CD14-positive monocyte (primary cell): ENCODE data around the gene LRRC4C. TPM values are rescaled to one million over a fixed set of nuclear protein-coding genes. Genes with fewer than 3 reads are reported as not detected.

Source experiments
- DNase-seq, 3 donors: peaks; one replicate each; pipeline ENCODE4 v3.0.0-alpha.2; 2011 to 2022
- H2AFZ ChIP-seq: 2 replicates; pipeline ENCODE4 v1.6.0; 2012; ENCODE audit warnings: mild to moderate bottlenecking, low read depth, low read length, inconsistent platforms; ENCODE audit not compliant: insufficient read depth, poor library complexity, severe bottlenecking
- H3K27ac ChIP-seq, 2 donors: 1 replicate in 1 of 2; 2 replicates in 1 of 2; pipeline ENCODE4 v1.5.1; 2012 to 2013; ENCODE audit warnings: low read length in 2 of 2, control low read depth in 1 of 2, inconsistent platforms in 1 of 2, low read depth in 1 of 2, mild to moderate bottlenecking in 1 of 2
- H3K27me3 ChIP-seq, 2 donors: one replicate each; pipeline versions ENCODE4 v1.6.0 to v1.6.1; 2011 to 2013; ENCODE audit warnings: low read length in 2 of 2; ENCODE audit not compliant: control insufficient read depth in 2 of 2, insufficient read depth in 2 of 2
- H3K36me3 ChIP-seq, 2 donors: replicated peaks in 1 of 2; 1 replicate in 1 of 2; 2 replicates in 1 of 2; pipeline versions ENCODE4 v1.5.1 to v1.6.1; 2012 to 2013; ENCODE audit warnings: low read length in 2 of 2, control low read depth in 1 of 2, inconsistent platforms in 1 of 2, mild to moderate bottlenecking in 1 of 2; ENCODE audit not compliant: insufficient read depth in 2 of 2, control insufficient read depth in 1 of 2
- H3K4me1 ChIP-seq, 2 donors: 1 replicate in 1 of 2; 2 replicates in 1 of 2; pipeline versions ENCODE4 v1.5.1 to v1.6.1; 2012 to 2013; ENCODE audit warnings: low read length in 2 of 2, control low read depth in 1 of 2, inconsistent platforms in 1 of 2, mild to moderate bottlenecking in 1 of 2, moderate library complexity in 1 of 2; ENCODE audit not compliant: insufficient read depth in 2 of 2, control insufficient read depth in 1 of 2
- H3K4me2 ChIP-seq: replicated peaks from 2 replicates; pipeline ENCODE3; 2012; ENCODE audit warnings: low read length, moderate library complexity, mild to moderate bottlenecking; ENCODE audit not compliant: poor library complexity, severe bottlenecking; ENCODE audit errors: extremely low read depth
- H3K4me3 ChIP-seq, 3 experiments: fragments of 200-600 bp in 1 of 3; sonication (generic) in 1 of 3; replicated peaks in 1 of 3; 1 replicate in 2 of 3; 2 replicates in 1 of 3; pipeline ENCODE4 v1.5.1; 2011 to 2013; ENCODE audit warnings: low read length in 3 of 3, mild to moderate bottlenecking in 3 of 3, control low read depth in 2 of 3, low read depth in 2 of 3, inconsistent platforms in 1 of 3, moderate library complexity in 1 of 3
- H3K79me2 ChIP-seq: 2 replicates; pipeline ENCODE4 v1.6.0; 2012; ENCODE audit warnings: mild to moderate bottlenecking, control low read depth, inconsistent platforms, low read length, moderate library complexity; ENCODE audit not compliant: insufficient read depth
- H3K9ac ChIP-seq: 2 replicates; pipeline ENCODE4 v1.6.0; 2017; ENCODE audit warnings: low read length, mild to moderate bottlenecking; ENCODE audit not compliant: insufficient read depth, poor library complexity, severe bottlenecking
- H3K9me3 ChIP-seq, 2 donors: replicated peaks in 1 of 2; 1 replicate in 1 of 2; 2 replicates in 1 of 2; pipeline versions ENCODE4 v1.5.1 to v1.6.1; 2012 to 2013; ENCODE audit warnings: low read length in 2 of 2, control low read depth in 1 of 2; ENCODE audit not compliant: control insufficient read depth in 1 of 2, insufficient read depth in 1 of 2
- H4K20me1 ChIP-seq: 2 replicates; pipeline ENCODE4 v1.6.0; 2012; ENCODE audit warnings: mild to moderate bottlenecking, low read length, control low read depth, moderate library complexity; ENCODE audit not compliant: insufficient read depth
- H3K27ac Mint-ChIP-seq, 7 donors: one replicate each; pipeline ENCODE4 v1.8.0; 2020; ENCODE audit warnings: mild to moderate bottlenecking in 7 of 7, mixed read lengths in 7 of 7, moderate library complexity in 6 of 7, inconsistent platforms in 2 of 7
- H3K27me3 Mint-ChIP-seq, 3 donors: one replicate each; pipeline ENCODE4 v1.8.0; 2021 to 2022; ENCODE audit warnings: low read depth in 3 of 3, mild to moderate bottlenecking in 3 of 3, mixed read lengths in 3 of 3, moderate library complexity in 3 of 3, inconsistent platforms in 1 of 3
- H3K36me3 Mint-ChIP-seq, 2 donors: one replicate each; pipeline ENCODE4 v1.8.0; 2020; ENCODE audit warnings: mixed read lengths in 2 of 2, inconsistent platforms in 1 of 2, mild to moderate bottlenecking in 1 of 2
- H3K4me1 Mint-ChIP-seq: one replicate; pipeline ENCODE4 v1.8.0; 2020; ENCODE audit warnings: mild to moderate bottlenecking, mixed read lengths
- H3K4me3 Mint-ChIP-seq, 2 donors: one replicate each; pipeline ENCODE4 v1.8.0; 2020; ENCODE audit warnings: mild to moderate bottlenecking in 2 of 2, mixed read lengths in 2 of 2, moderate library complexity in 1 of 2
- H3K9me3 Mint-ChIP-seq, 7 donors: one replicate each; pipeline ENCODE4 v1.8.0; 2020 to 2022; ENCODE audit warnings: mixed read lengths in 7 of 7, mild to moderate bottlenecking in 6 of 7, moderate library complexity in 6 of 7, inconsistent platforms in 2 of 7
- CTCF ChIP-seq: fragments of 200-600 bp; IDR thresholded peaks from one replicate; pipeline ENCODE4 v1.8.0; 2022; ENCODE audit warnings: antibody characterized with exemption, mild to moderate bottlenecking
- WGBS: methylation state at CpG from one replicate; pipeline ENCODE4 v1.1.5; 2013; ENCODE audit warnings: missing lambda C conversion rate; ENCODE audit not compliant: insufficient coverage; 5-methylcytosine and 5-hydroxymethylcytosine counted together
- intact Hi-C, 2 donors: fragments of 100-400 bp; cut with micrococcal nuclease; formaldehyde crosslinking; loops; one replicate each; pipeline versions ENCODE4 v1.15.0 to v1.15.1; 2023
- polyA plus RNA-seq, 3 donors: library from polyadenylated mRNA; depleted of rRNA in 1 of 3; unstranded in 2 of 3; stranded (reverse) in 1 of 3; fragments of 300-500 nt in 2 of 3; fragments of >200 nt in 1 of 3; fragmentation: Illumina TruSeq in 2 of 3; gene quantifications; 1 replicate in 2 of 3; 2 replicates in 1 of 3; pipeline ENCODE4 v1.2.3, GENCODE V29; 2012 to 2021

LRRC4C gene
- polyA plus RNA-seq, 3 donors = not detected

- H3K4me1 ChIP-seq = no peaks in the 10 kb centered on the region
- intact Hi-C loops = no loop called here
- Mint-ChIP-seq H3K27me3 (peaks cover 12 to 20% (median 19%) of the 10 kb centered on the region in 3 donors), H3K27ac (no peak overlapping the region), H3K4me1 (no peaks in the 10 kb centered on the region), H3K9me3 (no peaks in the 10 kb centered on the region), H3K4me3 (no peak overlapping the region), H3K36me3 (no peaks in the 10 kb centered on the region)
- WGBS = no CpG with 5 or more reads among the region's 3 CpGs
- no peaks in the 10 kb centered on the region for H3K9me3 ChIP-seq
- H3K4me2 ChIP-seq = no peak overlapping the region
- peaks cover 5 to 14% of the 10 kb centered on the region in 2 donors for H3K27me3 ChIP-seq
- H3K79me2 ChIP-seq = no peaks in the 10 kb centered on the region
- H3K9ac ChIP-seq = no peak overlapping the region
- no peak overlapping the region for H2AFZ ChIP-seq
- no peak overlapping the region for H3K4me3 ChIP-seq
- no peak overlapping the region for H3K27ac ChIP-seq
- H3K36me3 ChIP-seq = no peaks in the 10 kb centered on the region
- no peak for DNase-seq
- H4K20me1 ChIP-seq = no peaks in the 10 kb centered on the region
- TF ChIP-seq CTCF = no peak
Measured at GRCh38 chr11:41457216-41458014, 2.0 kb downstream of the LRRC4C start.

- 83% methylated on average over 1 of the region's 1 CpG for WGBS
- no peaks in the 10 kb centered on the region for H3K4me1 Mint-ChIP-seq
- H3K4me1 ChIP-seq = no peaks in the 10 kb centered on the region
- H3K4me3 Mint-ChIP-seq = no peak overlapping the region
- H3K9me3 Mint-ChIP-seq = no peaks in the 10 kb centered on the region
- H4K20me1 ChIP-seq = no peaks in the 10 kb centered on the region
- H3K27ac ChIP-seq = no peak overlapping the region
- H3K9me3 ChIP-seq = no peaks in the 10 kb centered on the region
- H3K36me3 Mint-ChIP-seq = no peaks in the 10 kb centered on the region
- H3K36me3 ChIP-seq = no peaks in the 10 kb centered on the region
- H3K4me2 ChIP-seq = no peak overlapping the region
- H3K9ac ChIP-seq = no peak overlapping the region
- H3K79me2 ChIP-seq = no peaks in the 10 kb centered on the region
- no peak overlapping the region for H2AFZ ChIP-seq
- TF ChIP-seq CTCF = no peak
- H3K4me3 ChIP-seq = no peak overlapping the region
- intact Hi-C loops = no loop called here
- H3K27ac Mint-ChIP-seq = no peak overlapping the region
- peaks cover 5 to 14% of the 10 kb centered on the region in 2 donors for H3K27me3 ChIP-seq
- H3K27me3 Mint-ChIP-seq = peaks cover 12 to 20% (median 19%) of the 10 kb centered on the region in 3 donors
- no peak for DNase-seq
Measured at GRCh38 chr11:41456269-41456668, 3.2 kb downstream of the LRRC4C start.
